HTR-8/SVneo (cell line): Measurements from ENCODE around the gene ADAM22.

ENCODE experiments used
- DNase-seq: peaks from one replicate; pipeline ENCODE4 v3.0.0; 2011; ENCODE audit warnings: low spot score, mixed read lengths; ENCODE audit not compliant: insufficient read length
- FAIRE-seq: peaks from 2 replicates; lab custom pipeline; 2011; peaks lifted over from hg19 to GRCh38; lab: Jason Lieb, UNC

The ADAM22 gene

GRCh38 chr7:88230646-88231045 lies 296.6 kb downstream of the ADAM22 start:
- FAIRE-seq (no peak), DNase-seq (no peak)

GRCh38 chr7:88233828-88234227 lies 299.8 kb downstream of the ADAM22 start:
- no peak for FAIRE-seq
- DNase-seq: no peak

- DNase-seq: no peak
- FAIRE-seq: no peak
Measured at GRCh38 chr7:88239852-88240251, 305.8 kb downstream of the ADAM22 start.

- no peak for FAIRE-seq
- DNase-seq: no peak
Measured at GRCh38 chr7:88243345-88243909, 309.4 kb downstream of the ADAM22 start.

GRCh38 chr7:88244258-88244657 lies 310.2 kb downstream of the ADAM22 start:
- FAIRE-seq: no peak
- no peak for DNase-seq
